ENCODE measurements around the gene NUBP1. TPM values are rescaled to one million over a fixed set of nuclear protein-coding genes. Genes with fewer than 3 reads are reported as not detected.

Gene NUBP1
- total RNA-seq, 4 donors from 2014 or later, result 17.4 to 34.7 (median 28.4) TPM

- WGBS, result 55% methylated on average over 4 of the region's 4 CpGs
- Histone ChIP-seq H3K4me3 (no peak overlapping the region), H3K4me1 (peaks cover 50 to 71% (median 55%) of the 10 kb centered on the region in 4 donors), H3K27ac (replicated peaks in 1 of 4) (no peak overlapping the region), H3K9me3 (no peaks in the 10 kb centered on the region), H3K36me3 (peaks cover 0 to 6% (median 0%) of the 10 kb centered on the region in 4 donors), H3K27me3 (no peaks in the 10 kb centered on the region)
- no peak for DNase-seq (ENCODE audit: extremely low spot score)
- intact Hi-C loops (cut with DNase I), result loop anchor here (5.0 kb wide), 1 partner anchor 175 kb away; no protein-coding TSS in a partner anchor
- TF ChIP-seq EP300 (IDR thresholded peaks at IDR 0.05) (no peak), CTCF (IDR thresholded peaks at IDR 0.05) (no peak), POLR2A (IDR thresholded peaks at IDR 0.05; ENCODE audit: low read depth) (no peak), POLR2AphosphoS5 (IDR thresholded peaks at IDR 0.05) (no peak)
Measured at GRCh38 chr16:10741844-10742243, 1.8 kb upstream of the NUBP1 start.

GRCh38 chr16:10743227-10743609 lies 424 bp upstream of the NUBP1 start:
- Histone ChIP-seq H3K9me3 (no peaks in the 10 kb centered on the region), H3K27ac (replicated peaks in 1 of 4) (peak overlapping the region; percentile 94 to 97 (median 96)), H3K27me3 (no peaks in the 10 kb centered on the region), H3K4me1 (peaks cover 40 to 57% (median 44%) of the 10 kb centered on the region in 4 donors), H3K36me3 (peaks cover 7 to 18% (median 12%) of the 10 kb centered on the region in 4 donors), H3K4me3 (peak overlapping the region; percentile 56 to 77 (median 70))
- intact Hi-C loops (cut with DNase I), result loop anchor here (5.0 kb wide), 1 partner anchor 174 kb away; no protein-coding TSS in a partner anchor
- no peak for DNase-seq (ENCODE audit: extremely low spot score)
- WGBS, result 34% methylated on average over 5 of the region's 5 CpGs
- no peak for TF ChIP-seq POLR2A (IDR thresholded peaks at IDR 0.05; ENCODE audit: low read depth)
- TF ChIP-seq POLR2AphosphoS5 (IDR thresholded peaks at IDR 0.05), result no peak
- no peak for TF ChIP-seq CTCF (IDR thresholded peaks at IDR 0.05)
- TF ChIP-seq EP300 (IDR thresholded peaks at IDR 0.05), result no peak

- intact Hi-C loops (cut with DNase I), result loop anchor here (5.0 kb wide), 2 partner anchors 88 to 173 kb away; no protein-coding TSS in a partner anchor
- H3K27ac ChIP-seq (replicated peaks in 1 of 4), result peak overlapping the region; percentile 94 to 97 (median 96)
- no peak for DNase-seq (ENCODE audit: extremely low spot score)
- no peaks in the 10 kb centered on the region for H3K27me3 ChIP-seq
- 39% methylated on average over 17 of the region's 17 CpGs for WGBS
- TF ChIP-seq EP300 (IDR thresholded peaks at IDR 0.05), result no peak
- TF ChIP-seq CTCF (IDR thresholded peaks at IDR 0.05), result no peak
- TF ChIP-seq POLR2A (IDR thresholded peaks at IDR 0.05; ENCODE audit: low read depth), result no peak
- TF ChIP-seq POLR2AphosphoS5 (IDR thresholded peaks at IDR 0.05), result no peak
- peaks cover 31 to 46% (median 35%) of the 10 kb centered on the region in 4 donors for H3K4me1 ChIP-seq
- H3K36me3 ChIP-seq, result peaks cover 14 to 30% (median 24%) of the 10 kb centered on the region in 4 donors
- H3K4me3 ChIP-seq, result peak overlapping the region; percentile 56 to 77 (median 70)
- no peaks in the 10 kb centered on the region for H3K9me3 ChIP-seq
Measured at GRCh38 chr16:10744370-10745030, 858 bp downstream of the NUBP1 start.

- Histone ChIP-seq H3K27ac (replicated peaks in 1 of 4) (peak overlapping the region; percentile 94 to 97 (median 96)), H3K9me3 (no peaks in the 10 kb centered on the region), H3K27me3 (no peaks in the 10 kb centered on the region), H3K36me3 (peaks cover 23 to 40% (median 37%) of the 10 kb centered on the region in 4 donors), H3K4me1 (peaks cover 31 to 46% (median 35%) of the 10 kb centered on the region in 4 donors), H3K4me3 (no peak overlapping the region)
- WGBS, result 25% methylated on average over 2 of the region's 2 CpGs
- DNase-seq (ENCODE audit: extremely low spot score), result no peak
- TF ChIP-seq CTCF (IDR thresholded peaks at IDR 0.05) (no peak), POLR2AphosphoS5 (IDR thresholded peaks at IDR 0.05) (peak; percentile 16 to 39)
- intact Hi-C loops (cut with DNase I), result loop anchor here (5.0 kb wide), 1 partner anchor 86 kb away; no protein-coding TSS in a partner anchor
Measured at GRCh38 chr16:10745841-10746240, 2.2 kb downstream of the NUBP1 start.
